IMR-90 (cell line): ENCODE measurements around the gene PTP4A2. TPM values are rescaled to one million over a fixed set of nuclear protein-coding genes. Genes with fewer than 3 reads are reported as not detected.

Experiments used
- ATAC-seq: fragments of 200-7000 bp; cut with Tn5 transposase; 2 replicates; pipeline ENCODE4 v1.9.1; 2020; ENCODE audit warnings: low read depth, mild to moderate bottlenecking, moderate library complexity
- BruUV-seq: library from RNA; stranded (reverse); fragments of 400-500 nt; replicated peaks from 2 replicates; lab custom pipeline; 2021; lab: Mats Ljungman, UMichigan
- CTCF ChIA-PET: fragments of 300-600 bp; formaldehyde crosslinking; extraction: SDS; loops from one replicate; lab custom pipeline; 2021; ENCODE audit warnings: antibody characterized with exemption; lab: Yijun Ruan, JAX
- POLR2A ChIA-PET: fragments of 300-600 bp; sonication (Branson Sonifier 250); formaldehyde crosslinking; loops from one replicate; lab custom pipeline; 2022; ENCODE audit warnings: antibody characterized with exemption; ENCODE audit not compliant: unreplicated experiment; lab: Charles Lee
- DNase-seq: peaks from one replicate; pipeline ENCODE4 v3.0.0; 2013
- H2AFZ ChIP-seq: replicated peaks from 2 replicates; pipeline ENCODE3; 2013; ENCODE audit warnings: low read length, mild to moderate bottlenecking; ENCODE audit not compliant: poor library complexity
- H2AK5ac ChIP-seq: 2 replicates; pipeline ENCODE4 v1.6.1; 2013; ENCODE audit warnings: low read depth, low read length, inconsistent platforms
- H2AK9ac ChIP-seq: replicated peaks from 2 replicates; pipeline ENCODE3; 2013; ENCODE audit warnings: mild to moderate bottlenecking, low read depth, low read length, moderate library complexity; ENCODE audit not compliant: poor library complexity
- H2BK120ac ChIP-seq: 2 replicates; pipeline ENCODE4 v1.6.1; 2013; ENCODE audit warnings: low read depth, low read length, inconsistent platforms
- H2BK15ac ChIP-seq: 3 replicates; pipeline ENCODE4 v1.6.1; 2013; ENCODE audit warnings: low read depth, low read length, inconsistent platforms
- H2BK20ac ChIP-seq: 2 replicates; pipeline ENCODE4 v1.6.1; 2013; ENCODE audit warnings: low read depth, mild to moderate bottlenecking, inconsistent platforms, low read length, moderate library complexity
- H2BK5ac ChIP-seq: 2 replicates; pipeline ENCODE4 v1.6.1; 2013; ENCODE audit warnings: mild to moderate bottlenecking, low read depth, low read length, inconsistent platforms; ENCODE audit not compliant: poor library complexity, severe bottlenecking
- H3K14ac ChIP-seq: replicated peaks from 2 replicates; pipeline ENCODE4 v1.6.1; 2013; ENCODE audit warnings: low read depth, low read length, inconsistent platforms
- H3K18ac ChIP-seq: 2 replicates; pipeline ENCODE4 v1.6.1; 2013; ENCODE audit warnings: low read depth, low read length, control low read depth
- H3K23ac ChIP-seq: 2 replicates; pipeline ENCODE4 v1.6.1; 2013; ENCODE audit warnings: low read depth, low read length, inconsistent platforms
- H3K27ac ChIP-seq: 2 replicates; pipeline ENCODE4 v1.5.1; 2013; ENCODE audit warnings: mild to moderate bottlenecking, control low read depth, low read length; ENCODE audit not compliant: insufficient read depth
- H3K27me3 ChIP-seq: 2 replicates; pipeline ENCODE4 v1.6.1; 2013; ENCODE audit warnings: low read length; ENCODE audit not compliant: control insufficient read depth, insufficient read depth
- H3K36me3 ChIP-seq: 2 replicates; pipeline ENCODE4 v1.6.1; 2013; ENCODE audit warnings: low read length, mixed read lengths; ENCODE audit not compliant: control insufficient read depth, insufficient read depth
- H3K4ac ChIP-seq: 2 replicates; pipeline ENCODE4 v1.6.1; 2013; ENCODE audit warnings: low read depth, low read length, inconsistent platforms
- H3K4me1 ChIP-seq: 2 replicates; pipeline ENCODE4 v1.6.1; 2013; ENCODE audit warnings: low read length, mixed read lengths; ENCODE audit not compliant: control insufficient read depth, insufficient read depth
- H3K4me2 ChIP-seq: 2 replicates; pipeline ENCODE4 v1.6.1; 2013; ENCODE audit warnings: low read depth, mild to moderate bottlenecking, control low read depth, low read length, moderate library complexity
- H3K4me3 ChIP-seq: 2 replicates; pipeline ENCODE4 v1.5.1; 2013; ENCODE audit warnings: low read depth, mild to moderate bottlenecking, control low read depth, low read length, moderate library complexity; ENCODE audit not compliant: insufficient read depth
- H3K56ac ChIP-seq: 2 replicates; pipeline ENCODE4 v1.6.1; 2013; ENCODE audit warnings: low read length, inconsistent platforms; ENCODE audit not compliant: insufficient read depth; ENCODE audit errors: extremely low read depth
- H3K79me1 ChIP-seq, 2 experiments: 2 replicates each; pipeline ENCODE4 v1.6.1; 2013; ENCODE audit warnings: low read length in 2 of 2, inconsistent platforms in 1 of 2, low read depth in 1 of 2
- H3K9ac ChIP-seq: 2 replicates; pipeline ENCODE4 v1.6.1; 2013; ENCODE audit warnings: low read depth, low read length, control low read depth
- H3K9me1 ChIP-seq: 2 replicates; pipeline ENCODE4 v1.6.1; 2013; ENCODE audit warnings: low read length, inconsistent platforms; ENCODE audit not compliant: insufficient read depth
- H3K9me3 ChIP-seq: 2 replicates; pipeline ENCODE4 v1.6.1; 2013; ENCODE audit warnings: low read length; ENCODE audit not compliant: control insufficient read depth, insufficient read depth
- H4K20me1 ChIP-seq: 2 replicates; pipeline ENCODE4 v1.6.1; 2013; ENCODE audit warnings: low read length, inconsistent platforms; ENCODE audit not compliant: insufficient read depth
- H4K5ac ChIP-seq: 2 replicates; pipeline ENCODE4 v1.6.1; 2013; ENCODE audit warnings: mild to moderate bottlenecking, low read depth, low read length, control low read depth
- H4K8ac ChIP-seq, 2 experiments: 2 replicates each; pipeline ENCODE4 v1.6.1; 2013; ENCODE audit warnings: low read depth in 2 of 2, low read length in 2 of 2, control low read depth in 1 of 2, inconsistent platforms in 1 of 2
- H4K91ac ChIP-seq: 2 replicates; pipeline ENCODE4 v1.6.1; 2013; ENCODE audit warnings: low read depth, low read length, inconsistent platforms; ENCODE audit not compliant: insufficient read depth
- BHLHE40 ChIP-seq: fragments of 150-350 bp; IDR thresholded peaks from 2 replicates; pipeline ENCODE4 v1.6.1; 2016; ENCODE audit warnings: mild to moderate bottlenecking, low read depth, low read length
- CHD1 ChIP-seq: IDR thresholded peaks from 2 replicates; pipeline ENCODE4 v1.6.1; 2012; ENCODE audit warnings: low read depth, low read length, improper control_type of control experiment
- MAZ ChIP-seq: IDR thresholded peaks from 2 replicates; pipeline ENCODE4 v1.6.1; 2012; ENCODE audit warnings: low read depth, mild to moderate bottlenecking, low read length, improper control_type of control experiment, moderate library complexity, borderline replicate concordance
- NFE2L2 ChIP-seq: fragments of 150-350 bp; IDR thresholded peaks from 2 replicates; pipeline ENCODE4 v1.6.1; 2016; ENCODE audit warnings: low read depth, mild to moderate bottlenecking, low read length
- POLR2A ChIP-seq: IDR thresholded peaks from 2 replicates; pipeline ENCODE4 v1.6.1; 2012; ENCODE audit warnings: mild to moderate bottlenecking, low read depth, low read length
- RCOR1 ChIP-seq: IDR thresholded peaks from 2 replicates; pipeline ENCODE4 v1.6.1; 2012; ENCODE audit warnings: mild to moderate bottlenecking, low read length, improper control_type of control experiment; ENCODE audit not compliant: insufficient replicate concordance
- WGBS, 2 experiments: methylation state at CpG; one replicate each; pipeline versions ENCODE4 v1.1.5 to v1.1.7; 2013; ENCODE audit warnings: missing lambda C conversion rate in 2 of 2; ENCODE audit not compliant: insufficient read length in 1 of 2; ENCODE audit errors: extremely low coverage in 2 of 2; 5-methylcytosine and 5-hydroxymethylcytosine counted together
- dilution Hi-C: fragments of 300-500 bp; cut with HindIII; formaldehyde crosslinking; loops from one replicate; pipeline ENCODE4 v1.14.3; 2018; ENCODE audit warnings: low sequenced_read_pairs; ENCODE audit not compliant: unreplicated experiment
- in situ Hi-C: fragments of 300-500 bp; cut with MboI; formaldehyde crosslinking; loops from 3 replicates; pipeline ENCODE4 v1.14.3; 2019; ENCODE audit warnings: low sequenced_read_pairs, inconsistent platforms, mixed read lengths
- intact Hi-C: fragments of 100-400 bp; cut with micrococcal nuclease; formaldehyde crosslinking; loops from 2 replicates; pipeline ENCODE4 v1.10.0; 2022
- polyA plus RNA-seq, 3 experiments: library from polyadenylated mRNA; depleted of rRNA; stranded (reverse); fragments of >200 nt; gene quantifications; 2 replicates each; pipeline ENCODE4 v1.2.3, GENCODE V29; 2012; ENCODE audit warnings: low replicate concordance in 1 of 3
- total RNA-seq: library from RNA; depleted of rRNA; stranded (reverse); fragments of >200 nt; gene quantifications from 2 replicates; pipeline ENCODE4 v1.2.3, GENCODE V29; 2012

The PTP4A2 gene
- total and polyA plus RNA-seq, 2 of the 4 experiments (the other 2 are of a cell fraction): 135 to 328 TPM

DNA sequence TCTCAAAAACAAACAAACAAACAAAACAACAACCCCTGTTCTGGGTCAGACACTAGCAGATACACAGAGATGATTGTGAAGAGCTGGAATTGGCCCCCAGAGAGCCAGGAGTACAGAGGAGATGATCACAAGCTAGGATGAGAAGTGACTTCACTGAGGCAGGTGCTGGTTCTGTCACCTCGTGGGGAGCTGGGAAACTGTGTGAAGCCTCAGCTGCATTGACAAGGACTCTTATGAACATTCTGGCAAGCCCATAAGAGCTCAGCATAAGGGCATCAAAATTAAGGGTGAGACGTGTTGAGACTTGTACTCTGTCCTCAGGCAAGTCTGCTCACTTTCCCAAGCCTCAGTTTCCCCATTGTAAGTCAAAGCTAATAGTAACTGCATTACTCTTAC is 14.7 kb upstream of the PTP4A2 start:
- Histone ChIP-seq H3K14ac (peak overlapping the region; percentile 12), H3K4me3 (no peak overlapping the region), H2AK9ac (peak overlapping the region; percentile 79), H3K79me1 (peaks cover 4 to 26% of the 10 kb centered on the region in 2 experiments), H3K23ac (peak overlapping the region; percentile 35; the same call in 1 of the 2 replicates), H3K27me3 (no peaks in the 10 kb centered on the region), H4K91ac (peak overlapping the region; percentile 93), H2AK5ac (peak overlapping the region; percentile 89), H3K27ac (no peak overlapping the region; the same call in 1 of the 2 replicates), H3K18ac (peak overlapping the region; percentile 39), H4K8ac (peak overlapping the region; percentile 49 to 52), H3K9me3 (no peaks in the 10 kb centered on the region), H2BK15ac (peak overlapping the region; percentile 88; the same call in 2 of the 3 replicates), H3K36me3 (no peaks in the 10 kb centered on the region), H3K9me1 (peaks cover 22% of the 10 kb centered on the region), H4K20me1 (no peaks in the 10 kb centered on the region), H3K56ac (no peak overlapping the region), H4K5ac (peak overlapping the region; percentile 16), H2AFZ (peak overlapping the region; percentile 18), H2BK20ac (peak overlapping the region; percentile 95), H2BK120ac (peak overlapping the region; percentile 80), H3K4me1 (peaks cover 23% of the 10 kb centered on the region), H3K9ac (no peak overlapping the region), H3K4me2 (no peak overlapping the region), H3K4ac (peak overlapping the region; percentile 80), H2BK5ac (peak overlapping the region; percentile 28)
- in situ Hi-C loops (no loop called here), intact Hi-C loops (no loop called here), dilution Hi-C loops (no loop called here)
- no TSS peak for BruUV-seq
- 67% methylated on average over 1 of the region's 2 CpGs; no CpG with 5 or more reads in 1 of the 2 experiments for WGBS, 2 experiments
- ChIA-PET CTCF (no interaction called here), POLR2A (no interaction called here)
- no peak for ATAC-seq
- DNase-seq: no peak
- TF ChIP-seq BHLHE40: no peak
- no peak for TF ChIP-seq POLR2A
- no peak for TF ChIP-seq CHD1
- no peak for TF ChIP-seq NFE2L2
- no peak for TF ChIP-seq MAZ
- no peak for TF ChIP-seq RCOR1
